Putamen (tissue), 1 donor: Measurements from ENCODE around the gene AVEN.
A peak's percentile ranks its signal among the peaks of the same experiment; 100 is the strongest.
"Not testable (repeated sequence)": the region's sequence is repeated elsewhere in the genome, so short reads cannot be mapped to it uniquely, and the experiment has no call there.

Source experiments
- DNase-seq: peaks from one replicate; pipeline ENCODE4 v3.0.0-alpha.2; 2016; ENCODE audit warnings: low spot score

The AVEN gene

DNA sequence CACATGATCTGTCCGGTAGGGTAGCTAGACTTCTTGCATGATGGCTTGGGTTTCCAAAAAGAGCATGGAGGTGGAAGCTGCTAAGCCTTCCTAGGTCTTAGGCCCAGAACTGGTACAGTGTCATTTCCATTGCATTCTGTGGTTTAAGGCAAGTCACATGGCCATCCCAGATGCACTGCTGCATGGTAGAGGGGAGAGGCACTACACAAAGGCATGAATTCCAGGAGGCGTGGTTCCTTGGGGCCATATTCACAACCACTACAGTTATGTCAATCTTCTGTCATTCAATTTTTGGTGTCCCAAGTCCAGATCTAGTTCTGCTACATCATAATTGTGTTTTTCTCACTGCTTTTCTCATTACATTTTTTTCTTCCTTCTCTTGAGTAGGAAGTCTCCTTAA lies 192.9 kb downstream of the AVEN start:
- no peak for DNase-seq

GRCh38 chr15:33844597-33844996 lies 194.4 kb downstream of the AVEN start:
- DNase-seq = no peak

DNA sequence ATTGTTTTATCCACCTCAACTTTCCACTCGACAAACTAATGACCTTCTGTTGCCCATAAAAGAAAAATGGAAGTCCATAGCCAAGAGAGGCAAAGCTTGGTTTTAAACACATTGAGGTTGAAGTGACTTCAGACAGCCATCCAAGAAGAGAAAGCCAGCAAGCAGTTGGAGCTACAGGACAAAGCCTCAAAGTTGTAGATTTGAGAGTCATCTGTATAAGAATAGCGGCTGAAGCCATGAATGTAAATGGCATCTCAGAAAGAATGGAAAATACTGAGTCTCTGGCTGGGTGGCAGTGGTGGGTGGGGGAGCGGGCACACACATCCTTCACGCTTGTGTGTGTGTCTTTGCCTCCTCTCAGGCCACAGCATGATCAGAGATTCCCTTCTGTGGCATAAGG lies 194.8 kb downstream of the AVEN start:
- no peak for DNase-seq

DNA sequence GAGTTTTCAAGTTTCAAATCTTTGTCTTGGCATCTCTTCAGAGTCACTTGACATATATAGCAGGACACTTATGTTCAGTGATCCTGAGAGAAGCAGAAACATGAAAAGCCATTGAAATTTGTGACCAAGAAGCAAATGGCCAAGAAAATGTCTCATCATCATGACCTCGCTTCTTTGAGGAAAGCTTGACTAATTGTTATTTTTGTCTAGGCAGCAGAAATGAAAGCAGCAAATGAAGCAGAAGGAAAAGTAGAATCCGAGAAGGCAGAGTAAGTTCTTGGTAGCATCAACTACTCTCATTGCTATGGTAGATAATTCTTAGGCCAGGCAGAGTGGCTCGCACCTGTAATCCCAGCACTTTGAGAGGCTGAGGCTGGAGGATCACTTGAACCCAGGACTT lies 198.4 kb downstream of the AVEN start:
- no peak for DNase-seq

DNA sequence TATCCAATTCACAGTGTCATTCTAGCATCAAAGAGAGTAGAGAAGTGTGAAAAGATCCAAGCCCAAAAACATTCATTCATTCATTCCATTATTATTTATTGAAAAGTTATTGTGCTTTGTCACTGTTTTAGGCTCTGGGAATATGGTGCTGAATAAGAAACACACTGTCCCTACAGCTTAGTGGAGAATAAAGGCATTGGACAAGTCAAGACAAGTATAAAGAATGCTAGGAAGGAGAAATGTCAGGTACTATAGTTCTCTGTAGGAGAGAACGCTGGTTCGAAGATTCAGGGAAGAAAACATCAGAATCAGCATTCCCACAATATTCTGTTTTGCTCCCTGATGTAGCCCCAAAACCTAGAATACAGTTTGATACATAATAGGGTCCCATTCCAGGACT lies 199.5 kb downstream of the AVEN start:
- DNase-seq = no peak

DNA sequence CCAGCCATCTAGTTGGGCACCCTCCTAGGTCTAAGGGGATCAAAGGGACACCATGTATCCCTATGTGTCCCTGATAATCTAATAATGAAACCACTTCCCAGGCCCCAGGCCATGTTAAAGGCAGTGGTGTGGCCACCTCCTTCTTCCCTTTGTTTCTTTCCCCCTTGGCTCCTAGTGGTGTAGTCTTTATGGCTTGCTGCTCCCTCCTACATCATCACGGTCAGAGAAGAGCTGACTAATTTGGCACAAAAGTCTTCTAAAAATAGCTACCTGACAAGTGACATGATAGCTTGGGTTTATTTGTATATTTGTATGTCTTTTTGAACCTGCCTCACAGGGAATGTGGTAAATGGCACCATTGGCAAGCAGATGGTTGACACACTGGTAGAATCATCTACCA lies 201.7 kb downstream of the AVEN start:
- DNase-seq = no peak

DNA sequence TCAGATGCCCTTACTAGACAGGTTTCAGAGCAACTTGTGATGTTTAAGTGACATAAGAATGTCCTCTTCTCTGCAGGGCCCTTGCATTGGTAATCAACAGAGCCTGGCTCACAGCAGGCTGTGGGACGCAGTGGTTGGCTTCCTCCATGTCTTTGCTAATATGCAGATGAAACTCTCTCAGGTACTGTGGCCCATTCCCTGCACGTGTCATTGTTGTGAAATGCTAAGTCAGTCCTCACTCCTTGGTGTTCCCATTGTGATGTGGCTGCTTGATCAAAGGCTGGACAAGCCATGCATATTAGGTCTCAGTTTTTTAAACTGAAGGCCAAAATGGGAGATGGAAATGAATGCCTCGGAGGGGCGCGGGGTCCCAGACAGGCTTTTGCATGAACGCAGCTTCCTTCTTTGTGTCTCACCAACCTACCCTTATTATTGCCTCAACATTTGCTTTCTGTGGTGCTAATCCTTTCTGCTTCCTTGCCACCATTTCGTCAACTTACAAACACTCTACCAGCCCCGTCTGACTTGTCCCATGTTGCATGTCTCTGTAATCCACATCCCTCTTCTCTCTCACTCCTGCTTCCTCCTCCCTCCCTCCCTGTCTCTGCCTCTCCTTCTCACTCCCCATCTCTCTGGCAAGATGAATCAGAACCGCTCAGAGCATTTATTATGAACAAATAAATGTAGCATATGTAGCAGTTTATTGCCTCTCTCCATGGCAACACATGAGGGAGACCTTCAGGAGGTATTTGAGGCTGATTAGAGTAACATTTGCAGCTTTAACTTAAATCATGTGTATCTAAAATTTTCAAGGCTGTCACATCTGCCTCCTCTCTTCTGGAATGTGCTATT lies 203.9 kb downstream of the AVEN start:
- no peak for DNase-seq

GRCh38 chr15:33831646-33832045 lies 207.4 kb downstream of the AVEN start:
- no peak for DNase-seq

DNA sequence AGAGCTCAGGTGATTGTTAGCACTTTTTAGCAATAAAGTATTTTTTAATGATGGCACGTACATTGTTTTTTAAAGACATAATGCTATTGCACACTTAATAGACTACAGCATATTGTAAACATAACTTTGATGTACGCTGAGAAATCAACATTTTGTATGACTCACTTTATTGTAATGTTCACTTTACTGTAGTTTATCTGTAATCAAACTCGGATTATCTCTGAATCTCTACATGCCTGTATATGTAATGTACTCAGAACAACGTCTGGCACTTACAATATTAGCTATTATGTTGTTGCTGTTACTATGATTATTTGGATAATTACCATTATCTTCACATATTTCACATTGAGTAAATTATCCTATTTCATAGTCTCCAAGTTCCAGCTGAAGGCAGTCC lies 208.7 kb downstream of the AVEN start:
- no peak for DNase-seq

DNA sequence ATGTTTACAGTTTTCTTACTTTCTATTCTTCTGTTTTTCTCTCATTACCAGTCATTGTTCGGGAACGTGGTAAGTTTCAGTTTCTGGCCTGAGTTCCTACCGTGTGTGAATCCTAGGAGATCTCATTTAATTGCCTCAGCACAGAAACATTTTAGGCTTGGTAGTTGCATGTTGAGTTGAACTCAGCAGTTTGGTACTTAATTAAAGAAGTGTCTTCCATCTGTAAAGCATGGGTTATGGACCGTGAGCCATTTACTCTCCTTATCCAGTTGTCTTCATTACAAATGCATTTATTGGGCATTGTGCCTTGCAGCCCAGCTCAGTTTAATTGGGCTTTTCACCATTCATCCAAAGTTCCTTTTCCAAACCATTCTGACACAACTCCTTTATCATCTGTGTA lies 212.8 kb downstream of the AVEN start:
- DNase-seq = no peak

GRCh38 chr15:33825453-33825852 lies 213.6 kb downstream of the AVEN start:
- DNase-seq = no peak

- peak; percentile 2 for DNase-seq
These were observed 215.9 kb downstream of the AVEN start for GRCh38 chr15:33823119-33823518.

GRCh38 chr15:33822479-33822878 lies 216.5 kb downstream of the AVEN start:
- DNase-seq = no peak

GRCh38 chr15:33819499-33819898 lies 219.5 kb downstream of the AVEN start:
- not testable (repeated sequence) for DNase-seq
